NCI-H2171 (cell line): ENCODE measurements around the gene CLASRP.

Source experiments
- DNase-seq: peaks from one replicate; lab custom pipeline; 2025; lab: John Stamatoyannopoulos, UW

The CLASRP gene

DNA sequence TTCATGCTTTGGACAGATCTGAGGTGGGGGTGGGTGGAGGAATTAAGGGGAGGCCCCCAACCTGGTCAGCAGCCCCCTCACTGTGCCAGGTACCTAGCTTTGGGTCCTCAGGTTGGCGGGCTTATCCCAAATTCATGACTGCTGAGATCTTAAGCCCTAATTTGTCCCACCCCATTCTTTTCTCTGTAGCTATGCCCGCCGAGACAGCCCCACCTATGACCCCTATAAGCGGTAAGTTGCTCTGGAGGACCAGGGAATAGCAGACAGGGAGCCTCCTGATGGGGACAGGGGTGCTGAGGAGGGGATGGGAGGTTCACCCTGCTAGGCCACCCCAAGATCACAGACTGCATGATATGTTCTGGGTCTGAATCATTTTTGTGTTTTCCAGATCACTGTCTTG, 23.1 kb downstream of the CLASRP start:
- DNase-seq: no peak

DNA sequence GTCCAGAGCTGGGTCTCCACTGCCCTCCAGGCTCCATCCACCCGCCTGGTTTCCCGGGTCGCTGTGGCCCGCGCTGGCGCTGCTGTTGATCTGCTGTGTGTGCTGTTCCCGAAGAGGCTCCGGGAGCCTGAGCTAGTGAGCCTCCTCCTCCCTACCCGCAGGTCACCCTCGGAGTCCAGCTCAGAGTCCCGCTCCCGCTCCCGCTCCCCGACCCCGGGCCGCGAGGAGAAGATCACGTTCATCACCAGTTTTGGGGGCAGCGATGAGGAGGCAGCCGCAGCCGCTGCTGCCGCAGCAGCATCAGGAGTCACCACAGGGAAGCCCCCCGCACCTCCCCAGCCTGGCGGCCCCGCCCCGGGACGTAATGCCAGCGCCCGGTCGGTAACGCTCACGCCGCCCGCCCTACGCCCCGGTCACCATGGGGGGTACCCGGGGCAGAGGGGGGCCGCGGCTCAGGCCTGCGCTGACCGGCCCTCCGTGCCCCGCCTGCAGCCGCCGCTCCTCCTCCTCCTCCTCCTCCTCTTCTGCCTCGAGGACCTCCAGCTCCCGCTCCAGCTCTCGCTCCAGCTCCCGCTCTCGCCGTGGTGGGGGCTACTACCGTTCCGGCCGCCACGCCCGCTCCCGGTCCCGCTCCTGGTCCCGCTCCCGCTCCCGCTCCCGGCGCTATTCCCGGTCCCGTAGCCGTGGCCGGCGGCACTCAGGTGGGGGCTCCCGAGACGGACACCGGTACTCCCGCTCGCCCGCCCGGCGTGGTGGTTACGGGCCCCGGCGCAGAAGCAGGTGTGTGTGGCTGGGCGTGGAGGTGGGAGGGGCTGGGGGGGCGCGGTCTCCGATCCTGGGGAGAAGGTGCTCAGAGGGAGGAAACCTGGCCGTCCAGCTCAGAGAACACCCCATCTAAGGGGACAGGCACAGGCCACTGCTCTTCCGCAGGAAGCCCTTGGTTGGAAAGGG, 25.3 kb downstream of the CLASRP start:
- DNase-seq: no peak

DNA sequence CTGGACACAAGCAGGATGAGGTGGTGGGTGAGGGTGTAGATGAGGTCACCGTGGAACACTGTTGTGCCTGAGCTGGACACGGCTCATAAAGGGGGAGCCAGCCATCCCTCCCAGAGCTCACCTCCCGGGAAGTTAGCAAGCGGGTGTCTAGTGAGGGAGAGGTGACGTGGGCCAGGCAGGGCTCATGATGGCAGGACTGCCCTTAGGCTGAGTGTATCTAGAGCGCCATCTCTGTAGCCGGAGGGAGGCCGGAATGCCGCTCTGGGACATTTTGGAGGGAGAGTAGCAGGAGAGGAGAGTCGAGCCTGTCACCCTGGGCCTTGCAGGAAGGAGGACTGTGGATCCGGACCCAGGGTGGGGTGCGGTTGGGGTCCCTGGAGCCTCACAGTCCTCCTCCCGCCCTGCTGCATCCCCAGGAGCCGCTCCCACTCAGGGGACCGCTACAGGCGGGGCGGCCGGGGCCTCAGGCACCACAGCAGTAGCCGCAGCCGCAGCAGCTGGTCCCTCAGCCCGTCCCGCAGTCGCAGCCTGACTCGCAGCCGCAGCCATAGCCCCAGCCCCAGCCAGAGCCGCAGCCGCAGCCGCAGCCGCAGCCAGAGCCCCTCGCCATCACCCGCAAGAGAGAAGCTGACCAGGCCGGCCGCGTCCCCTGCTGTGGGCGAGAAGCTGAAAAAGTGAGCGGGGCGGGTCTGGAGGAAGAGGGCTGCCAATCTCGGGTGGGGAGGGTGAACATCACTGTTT, 28.2 kb downstream of the CLASRP start:
- no peak for DNase-seq

DNA sequence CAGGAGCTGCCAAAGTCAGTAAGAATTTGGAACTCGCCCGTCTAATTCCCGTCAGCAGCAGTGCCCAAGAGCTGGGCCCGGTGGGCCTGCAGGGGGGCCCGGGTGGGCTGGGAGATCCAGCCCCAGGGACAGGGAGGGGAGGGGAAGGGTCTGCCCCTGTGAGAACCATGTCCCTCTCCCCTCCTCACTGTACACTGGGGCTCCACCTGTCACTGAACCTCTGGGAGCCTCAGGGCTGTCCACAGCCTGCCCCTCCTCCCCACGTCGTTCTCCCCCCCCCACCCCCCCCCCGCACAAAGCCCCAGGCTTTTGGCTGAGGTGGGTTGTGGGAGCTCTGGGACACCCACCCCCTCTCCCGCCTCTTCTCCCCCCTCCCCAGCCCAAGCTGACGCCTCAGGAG, 29.2 kb downstream of the CLASRP start:
- no peak for DNase-seq

DNA sequence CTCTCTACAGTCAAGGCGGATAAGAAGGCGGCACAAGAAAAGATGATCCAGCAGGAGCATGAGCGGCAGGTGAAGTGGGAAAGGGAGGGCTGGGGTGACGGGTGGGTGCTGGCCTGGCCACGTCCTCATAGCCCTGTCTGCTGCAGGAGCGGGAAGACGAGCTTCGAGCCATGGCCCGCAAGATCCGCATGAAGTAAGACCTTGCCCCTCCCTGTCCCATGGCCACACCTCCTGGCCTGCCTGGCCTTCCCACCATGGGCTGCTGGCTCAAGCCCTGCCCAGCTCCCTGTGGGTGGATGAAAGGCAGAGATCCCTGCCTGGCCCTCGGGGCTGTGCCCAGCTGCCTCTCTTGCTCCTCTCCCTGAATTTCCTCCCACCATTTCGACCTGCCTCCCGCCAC, 30.2 kb downstream of the CLASRP start:
- no peak for DNase-seq

DNA sequence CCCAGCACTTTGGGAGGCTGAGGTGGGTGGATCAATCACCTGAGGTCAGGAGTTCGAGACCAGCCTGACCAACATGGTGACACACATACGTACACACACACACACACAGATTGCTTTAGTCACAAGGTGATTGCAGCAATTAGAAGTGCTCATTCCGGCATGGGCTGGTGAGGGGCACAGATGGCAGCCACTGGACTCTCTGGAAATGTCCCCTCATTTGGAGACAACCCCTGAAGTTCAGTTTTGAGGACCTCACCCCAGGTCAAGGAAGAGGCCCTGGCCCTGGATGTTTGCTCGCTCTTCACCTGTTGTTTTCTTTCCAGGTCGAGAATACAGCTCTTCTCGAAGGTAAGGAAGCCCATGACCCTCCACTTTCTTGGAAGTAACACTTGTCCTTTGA, 31.4 kb downstream of the CLASRP start:
- no peak for DNase-seq

DNA sequence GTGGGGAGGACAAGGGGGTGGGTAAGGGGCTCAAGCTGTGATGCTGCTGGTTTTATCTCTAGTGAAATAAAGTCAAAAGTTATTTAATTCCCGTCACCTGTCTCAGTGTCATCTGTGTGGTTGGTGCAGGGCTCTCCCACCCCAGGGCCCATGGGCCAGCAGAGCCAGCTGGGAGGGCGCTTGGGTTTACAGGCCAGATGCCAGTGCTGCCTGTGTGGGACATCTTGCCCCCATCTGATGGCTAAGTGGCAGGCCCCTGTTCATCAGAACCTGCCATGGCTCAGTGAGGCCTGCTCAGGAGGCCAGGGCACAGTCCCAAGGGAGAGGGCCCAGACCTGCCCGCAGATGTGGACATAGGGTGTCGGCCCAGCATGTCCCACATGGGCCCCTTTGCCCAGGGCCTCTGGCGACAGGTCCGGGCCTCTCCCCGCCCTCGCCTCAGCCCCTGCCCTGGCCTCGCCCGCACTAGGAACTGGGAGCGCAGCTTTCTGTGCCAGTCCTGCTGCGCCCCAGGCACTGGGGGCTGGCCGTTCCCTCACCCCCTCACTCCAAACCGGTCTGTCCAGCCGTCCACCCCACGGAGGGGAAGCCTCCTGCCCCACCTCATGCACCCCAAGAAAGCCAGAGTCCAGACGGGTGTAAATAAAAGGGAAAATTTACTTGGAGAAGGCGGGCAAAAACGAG, 32.2 kb downstream of the CLASRP start:
- DNase-seq: no peak

DNA sequence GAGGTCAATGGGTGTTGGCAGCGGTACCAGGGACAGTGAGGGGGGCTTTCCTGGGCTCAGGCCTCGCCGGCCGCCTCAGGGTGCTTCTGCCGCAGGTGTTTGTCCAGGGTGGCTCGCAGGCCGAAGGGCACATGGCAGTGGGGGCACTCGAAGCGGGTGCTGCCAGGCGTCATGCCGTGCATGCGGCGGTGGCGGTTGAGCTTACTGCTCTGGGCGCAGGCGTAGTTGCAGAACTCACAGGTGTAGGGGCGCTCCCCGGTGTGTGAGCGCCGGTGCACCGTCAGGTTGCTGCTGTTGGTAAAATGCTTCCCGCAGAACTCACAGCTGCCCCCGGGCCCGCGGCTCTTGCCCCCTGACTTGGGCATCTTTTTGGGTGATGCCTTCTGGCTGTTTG, 32.7 kb downstream of the CLASRP start:
- DNase-seq: no peak

DNA sequence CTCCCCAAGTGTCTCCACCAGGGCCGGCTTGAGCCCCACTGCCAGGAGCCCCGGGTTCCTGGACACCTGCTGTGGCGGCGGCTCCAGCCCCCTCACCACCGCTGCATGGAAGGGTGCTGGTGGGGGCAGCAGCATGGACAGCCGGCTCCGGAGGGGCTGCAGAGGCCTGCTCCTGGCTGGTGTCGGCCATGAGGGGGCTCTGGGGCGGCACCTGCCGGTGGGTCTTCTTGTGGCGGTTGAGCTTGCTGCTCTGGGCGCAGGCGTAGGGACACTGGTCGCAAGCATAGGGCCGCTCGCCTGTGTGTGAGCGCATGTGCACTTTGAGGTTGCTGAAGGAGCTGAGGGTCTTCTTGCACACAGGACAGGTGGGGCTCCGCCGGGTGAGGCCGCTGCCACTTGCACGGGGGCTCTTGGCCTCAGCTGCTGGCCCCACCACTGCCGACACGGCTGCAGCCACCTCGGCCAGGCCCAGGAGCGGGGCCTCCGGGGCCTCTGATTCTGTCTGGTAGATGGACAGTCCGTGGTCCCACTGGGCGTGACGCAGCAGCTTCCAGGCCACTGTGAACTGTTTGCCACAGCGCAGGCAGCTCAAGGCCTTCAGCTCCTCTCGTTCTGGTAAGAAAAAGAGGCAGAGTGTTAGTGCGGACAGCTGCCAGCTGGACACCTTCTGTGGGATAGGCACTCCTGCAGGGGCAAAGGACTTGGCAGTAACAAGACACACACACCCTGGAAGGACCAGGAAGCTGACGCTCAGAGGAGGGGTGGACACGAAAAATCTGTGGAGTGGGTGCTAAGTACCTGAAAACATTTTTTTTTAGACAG, 33.3 kb downstream of the CLASRP start:
- DNase-seq: no peak

DNA sequence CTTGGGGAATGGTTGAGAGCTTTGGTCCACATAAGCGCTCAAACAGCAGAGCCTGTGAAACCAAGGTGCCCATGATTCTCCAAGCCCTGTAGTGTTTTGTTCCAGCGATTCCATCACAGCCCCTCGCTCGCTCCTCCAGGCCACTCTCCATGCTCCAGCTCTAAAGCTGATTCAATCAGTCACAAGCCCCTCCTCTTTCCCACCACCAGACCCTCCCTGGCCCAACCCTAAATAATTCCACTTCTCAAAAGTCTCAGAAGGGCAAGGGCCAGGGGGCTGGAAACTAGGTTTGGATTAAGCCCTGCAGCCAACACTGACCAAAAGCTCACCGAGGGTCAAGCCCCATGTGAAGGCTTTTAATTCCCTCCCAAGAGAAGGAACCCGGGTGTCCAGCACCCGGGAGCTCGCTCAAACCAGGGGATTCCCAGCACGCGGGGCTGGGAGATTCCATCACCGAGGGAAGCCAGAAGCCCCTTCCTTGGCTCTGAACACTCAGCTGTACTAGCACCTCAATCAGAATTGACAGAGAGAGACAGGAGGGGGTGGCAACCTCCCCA, 36.0 kb downstream of the CLASRP start:
- no peak for DNase-seq

DNA sequence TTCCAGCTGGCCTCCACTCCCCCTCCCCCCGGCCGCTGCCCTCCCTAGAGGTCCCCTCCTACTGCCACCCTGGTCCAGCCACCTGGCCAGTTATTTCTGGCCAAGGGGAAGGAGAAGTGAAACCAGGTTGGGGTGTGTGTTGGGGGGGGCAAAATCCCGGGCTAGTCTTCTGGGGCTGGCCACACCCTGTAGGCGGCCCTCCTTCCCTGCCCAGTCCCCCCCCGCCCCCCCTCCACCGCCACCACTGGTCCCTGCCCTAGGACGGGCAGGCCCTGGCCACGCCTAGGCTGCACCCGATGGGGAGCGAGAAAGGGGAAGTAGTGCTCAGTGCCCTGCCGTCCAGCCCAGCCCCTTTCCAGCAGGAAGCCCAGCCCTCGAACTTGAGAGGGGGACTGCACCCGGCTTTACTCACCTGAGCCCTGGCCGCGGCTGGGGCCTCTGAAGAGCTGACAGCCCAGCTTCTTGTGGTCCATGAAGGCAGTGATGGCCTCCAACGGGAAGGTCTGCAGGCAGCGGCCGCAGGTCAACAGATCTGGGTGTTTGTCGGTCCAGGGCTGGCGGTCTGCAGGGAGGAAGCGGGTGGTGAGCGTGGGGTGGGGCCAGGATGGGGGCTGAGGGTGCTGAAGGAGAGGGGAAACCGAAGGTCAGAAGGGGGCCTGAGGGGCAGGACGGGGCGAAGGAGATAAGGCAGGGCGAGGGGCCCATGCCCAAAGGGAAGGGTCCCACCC, 36.6 kb downstream of the CLASRP start:
- no peak for DNase-seq

DNA sequence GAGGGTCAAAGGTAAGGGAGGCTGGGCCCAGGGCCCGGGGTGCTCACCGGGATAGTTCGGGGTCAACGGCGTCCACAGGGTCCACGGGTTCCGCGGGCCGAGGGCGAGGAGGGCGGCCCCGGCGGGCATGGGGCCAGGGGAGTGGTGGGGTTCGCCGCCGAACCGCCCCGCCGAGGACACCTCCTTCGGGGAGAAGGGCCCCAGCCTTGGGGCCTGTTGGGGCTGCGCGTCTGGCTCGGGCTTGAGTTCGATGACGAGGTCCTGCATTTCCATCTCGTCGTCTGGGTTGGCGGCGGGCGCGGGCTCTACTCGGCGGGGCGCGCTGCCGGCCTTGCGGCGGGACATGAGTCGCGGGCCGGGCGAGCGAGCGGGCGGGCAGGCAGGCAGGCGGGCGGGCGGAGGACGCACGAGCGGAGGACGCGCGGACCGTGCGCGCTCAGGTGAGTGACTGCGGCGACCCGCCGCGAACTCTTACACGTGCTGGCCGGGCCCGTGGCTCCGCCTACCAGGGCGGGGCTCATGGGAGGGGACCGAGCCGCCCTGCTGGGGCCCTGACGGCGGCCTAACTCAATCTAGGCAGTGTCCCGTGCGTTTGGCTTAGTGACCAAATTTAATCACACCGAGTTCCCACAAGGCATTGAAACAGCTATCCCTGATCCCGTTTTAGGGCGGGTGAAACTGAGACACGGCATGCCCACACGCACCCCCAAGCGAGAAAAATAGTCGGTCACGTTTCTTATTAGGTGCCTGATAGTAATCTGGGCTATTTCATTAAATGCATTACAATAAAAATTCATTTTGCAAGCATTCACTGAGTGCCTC, 37.4 kb downstream of the CLASRP start, which contains the start of gene ZNF296:
Gene ZNF296, minus strand, starts transcription at position 450 of the 822 bp plus-strand sequence. Its CDS starts 105 bp downstream, at position 345.
- DNase-seq: peak; percentile 60

DNA sequence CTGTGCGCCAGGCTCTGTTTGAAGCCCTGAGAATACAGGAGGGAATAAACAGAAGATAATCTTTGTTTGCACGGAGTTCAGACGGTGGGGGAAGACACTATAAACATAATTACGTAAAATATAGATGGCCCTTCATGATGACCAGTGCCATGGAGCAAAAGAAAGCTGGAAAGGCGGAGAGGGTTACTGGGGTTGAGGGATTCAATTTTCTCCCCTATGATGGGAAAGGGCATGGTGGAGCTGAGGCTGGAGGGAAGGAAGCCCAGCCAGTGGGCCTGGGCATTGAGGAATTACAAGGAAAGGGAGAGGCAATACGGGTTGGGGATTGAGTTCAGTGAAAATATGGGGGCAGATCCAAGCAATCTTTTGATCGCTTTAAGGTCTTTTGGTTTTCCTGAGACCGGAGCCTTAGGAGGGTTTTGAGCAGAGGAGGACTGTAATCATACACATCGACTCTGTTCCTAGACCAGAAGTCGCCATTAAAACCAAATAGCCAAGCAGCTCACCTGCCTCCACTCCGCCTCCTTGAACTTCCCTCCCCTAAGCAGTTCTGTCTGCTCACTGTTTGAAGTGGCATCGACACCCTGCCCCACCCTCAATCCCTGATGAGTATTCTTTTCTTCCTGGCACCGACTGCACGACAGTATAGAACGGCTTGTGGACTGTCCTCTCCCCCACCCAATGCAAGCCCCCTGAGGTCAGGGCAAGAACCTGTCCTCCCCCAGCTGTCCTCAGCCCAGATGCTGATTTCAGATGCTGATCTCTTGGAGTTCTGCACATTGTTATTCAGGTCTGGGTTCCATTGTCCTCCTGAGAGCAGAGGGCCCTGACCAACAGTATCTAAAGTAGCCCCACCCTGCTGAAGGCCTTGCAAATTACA, 38.2 kb downstream of the CLASRP start:
- DNase-seq: no peak

DNA sequence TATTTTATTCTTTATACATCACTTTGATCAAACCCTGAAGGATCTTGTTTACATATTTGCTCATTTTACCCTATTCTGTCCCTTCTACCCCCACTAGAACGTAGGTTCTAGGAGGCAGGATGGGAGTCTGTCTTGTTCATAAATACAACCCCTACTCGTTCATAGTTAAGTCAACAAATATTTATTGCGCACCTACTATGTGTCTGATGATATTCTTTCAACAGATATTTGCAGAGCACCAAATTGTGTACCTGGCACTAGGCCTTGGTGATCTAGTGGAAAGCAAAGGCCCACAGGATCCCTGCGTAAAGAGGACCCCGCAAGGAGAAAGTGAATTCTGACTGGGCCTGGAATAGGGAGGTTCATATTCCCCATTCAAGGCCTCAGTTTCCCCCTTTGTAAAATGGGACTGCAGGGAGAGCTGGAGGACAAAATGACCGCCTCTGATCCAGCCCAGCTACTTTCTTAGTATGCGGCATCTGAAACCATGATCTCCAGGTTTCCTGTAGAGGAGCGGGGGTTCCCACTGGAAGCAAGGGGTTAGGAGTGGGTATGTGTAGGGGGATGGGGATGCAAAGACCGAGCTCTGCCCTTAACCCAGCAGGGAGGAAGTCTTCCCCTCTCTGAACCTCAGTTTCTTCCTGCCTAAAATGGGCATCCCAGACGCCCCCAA, 39.7 kb downstream of the CLASRP start:
- no peak for DNase-seq

DNA sequence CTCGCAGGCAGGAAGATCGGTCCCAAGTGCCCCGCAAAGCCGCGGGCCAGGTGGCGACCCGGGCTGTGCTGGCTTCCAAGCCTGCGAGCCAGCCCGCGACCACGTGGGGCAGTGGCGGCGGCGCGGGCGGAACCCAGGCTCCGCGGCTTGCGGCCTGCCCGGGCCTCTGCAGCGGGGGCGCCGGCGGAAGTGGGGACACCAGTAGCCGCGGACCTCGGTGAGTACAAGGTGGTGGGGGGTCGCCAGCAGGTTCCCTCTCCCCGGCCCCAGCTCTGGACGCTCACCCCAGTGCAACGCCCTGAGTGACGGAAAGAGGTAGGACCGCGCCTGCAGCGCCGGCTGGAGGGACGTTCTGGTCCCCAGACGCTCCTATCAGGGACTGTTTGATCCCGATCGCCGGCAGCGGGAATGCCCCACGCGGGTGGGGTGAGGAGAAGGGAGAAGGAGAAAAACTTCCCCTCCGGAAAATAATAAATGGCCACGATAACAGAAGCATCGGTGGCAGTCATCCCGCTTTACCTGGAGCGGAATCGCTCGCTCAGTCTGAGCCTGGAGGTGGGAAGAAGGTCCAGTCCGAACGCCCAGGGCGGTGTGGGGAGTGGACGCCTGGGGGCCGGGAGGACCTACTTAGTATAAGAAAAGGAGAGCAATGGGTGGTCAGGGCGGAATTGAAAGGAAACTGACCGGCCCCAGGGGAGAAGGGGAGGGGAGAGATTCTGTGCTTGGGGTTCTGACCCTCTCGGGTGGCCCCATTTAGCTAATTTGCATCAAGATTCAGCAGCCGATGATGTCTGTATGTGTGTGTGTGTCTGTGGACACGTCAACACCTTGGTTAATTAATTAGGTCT, 40.4 kb downstream of the CLASRP start, which contains the start of gene GEMIN7:
Gene GEMIN7, plus strand, starts transcription at position 198 of the 848 bp plus-strand sequence. CDS start 10,855 bp downstream, outside the sequence.
- peak; percentile 88 for DNase-seq

DNA sequence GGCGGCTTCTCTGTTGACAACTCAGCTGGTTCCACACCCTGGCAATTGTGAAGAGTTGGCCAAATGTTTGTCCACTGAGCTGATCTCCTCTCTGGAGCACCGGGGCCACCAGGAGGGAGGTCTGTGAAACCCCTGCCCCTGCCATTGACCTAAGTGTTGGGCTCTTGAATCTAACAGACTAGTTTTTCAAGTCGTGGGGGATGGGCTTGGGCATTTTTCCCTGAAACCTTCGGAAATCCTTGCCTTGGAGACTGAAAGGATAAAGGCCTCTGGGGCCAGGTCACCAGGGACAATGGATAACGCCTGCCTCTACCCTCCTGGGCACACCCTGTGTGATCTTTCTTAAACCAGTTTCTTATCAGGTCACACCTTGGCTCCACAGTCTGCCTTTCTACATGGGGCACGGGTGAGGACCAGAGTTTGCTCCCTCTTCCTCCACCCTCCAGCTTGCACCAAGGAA, 41.1 kb downstream of the CLASRP start:
- no peak for DNase-seq

DNA sequence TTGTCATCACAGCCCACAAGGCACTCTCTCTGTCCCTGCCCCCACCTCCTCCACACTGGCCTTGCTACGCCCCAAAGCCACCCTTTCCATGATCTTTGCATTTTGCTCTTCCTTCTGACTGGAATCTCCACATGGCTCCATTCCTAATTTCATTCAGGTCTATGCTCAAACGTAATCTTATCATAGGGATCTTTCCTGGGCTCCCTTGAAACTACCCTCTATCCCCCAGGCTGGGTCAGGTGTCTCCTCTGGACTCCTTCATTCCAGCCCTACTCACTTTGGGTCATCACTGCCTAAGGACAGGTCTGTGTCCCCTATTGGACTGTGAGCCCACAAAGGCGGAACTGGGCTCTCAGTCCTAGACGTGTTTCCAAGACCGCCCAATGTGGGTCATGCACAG, 43.3 kb downstream of the CLASRP start:
- no peak for DNase-seq
